Measurements from ENCODE around the gene FAM117B. TPM values are rescaled to one million over a fixed set of nuclear protein-coding genes. Genes with fewer than 3 reads are reported as not detected.

Gene FAM117B
- total RNA-seq, 1 donor from 2014 or later, result 28.5 TPM

- H3K4me1 Mint-ChIP-seq (ENCODE audit: low read depth), result peaks cover 2% of the 10 kb centered on the region
- no peak for TF ChIP-seq CTCF (IDR thresholded peaks at IDR 0.05; ENCODE audit: unreplicated experiment)
- peaks cover 4% of the 10 kb centered on the region for H3K9me3 Mint-ChIP-seq (ENCODE audit: low read depth)
- no peaks in the 10 kb centered on the region for H3K27me3 Mint-ChIP-seq
- peaks cover 10% of the 10 kb centered on the region for H3K36me3 Mint-ChIP-seq (ENCODE audit: insufficient read depth)
- no peak overlapping the region for H3K27ac Mint-ChIP-seq
- no peak for DNase-seq (ENCODE audit: low spot score, unreplicated experiment)
- no peak overlapping the region for H3K4me3 Mint-ChIP-seq (ENCODE audit: low read depth)
These were observed 183.6 kb downstream of the FAM117B start for GRCh38 chr2:202818321-202818720.

Other genes with a start within 250 kb of the FAM117B start
- 17.8 and 19.1 TPM in 2 replicates for gene ICA1L, start 236.8 kb downstream of the FAM117B start, total RNA-seq